GM10248 (cell line): ENCODE results near the gene IL17C.

Source experiments
- CTCF ChIA-PET: fragments of 300-600 bp; sonication (Branson Sonifier 250); formaldehyde crosslinking; extraction: SDS; loops from one replicate; lab custom pipeline; 2021; ENCODE audit warnings: antibody characterized with exemption; lab: Yijun Ruan, JAX
- POLR2A ChIA-PET: fragments of 350-650 bp; sonication (Branson Sonifier 250); formaldehyde crosslinking; extraction: SDS; loops from one replicate; lab custom pipeline; 2020; ENCODE audit warnings: antibody characterized with exemption; lab: Yijun Ruan, JAX
- DNase-seq: peaks from one replicate; pipeline ENCODE4 v3.0.0; 2012; ENCODE audit errors: extremely low spot score
- CTCF ChIP-seq: IDR thresholded peaks from 2 replicates; pipeline ENCODE4 v1.5.1; 2012; ENCODE audit warnings: mild to moderate bottlenecking, low read depth; ENCODE audit errors: extremely low read depth, missing control alignments, control extremely low read depth

The IL17C gene

GRCh38 chr16:88638323-88639230 is at the start of gene IL17C:
TSS of gene IL17C (plus strand) at chr16:88638572. CDS start at chr16:88638642, 70 bp downstream.
- DNase-seq, result no peak
- ChIA-PET CTCF (interaction anchor here (1.2 to 1.8 kb wide), 5 partner anchors 11 to 99 kb away, joined by 3 to 7 read pairs (median 4); no protein-coding TSS in a partner anchor), POLR2A (interaction anchor here (1.6 kb wide), 1 partner anchor 24 kb away, joined by 4 read pairs; the partner anchor contains the start of gene MVD)
- no peak for TF ChIP-seq CTCF

DNA sequence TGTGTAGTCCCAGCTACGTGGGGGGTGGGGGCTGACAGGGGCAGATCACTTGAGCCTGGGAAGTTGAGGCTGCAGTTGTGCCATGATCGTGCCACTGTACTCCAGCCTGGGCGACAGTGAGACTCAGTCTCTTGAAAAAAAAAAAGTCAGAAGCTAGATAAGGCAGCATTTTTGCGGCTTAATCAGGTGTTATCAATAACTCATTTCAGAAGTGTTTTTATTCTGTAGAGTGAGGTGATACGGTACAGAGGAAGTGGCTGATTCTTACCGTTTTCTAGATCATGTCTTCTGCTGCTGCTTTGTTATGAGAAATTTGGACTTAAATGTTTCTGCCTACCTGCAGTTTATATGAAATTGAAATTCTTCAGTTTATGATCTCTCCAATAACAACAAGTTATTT is 49.6 kb upstream of the IL17C start:
- POLR2A ChIA-PET, result interaction anchor here (0.6 kb wide), 1 partner anchor 195 kb away, joined by 3 read pairs; no protein-coding TSS in a partner anchor
- DNase-seq, result no peak
- TF ChIP-seq CTCF, result no peak
- CTCF ChIA-PET, result no interaction called here

GRCh38 chr16:88589441-88589840 is 48.9 kb upstream of the IL17C start:
- ChIA-PET POLR2A (no interaction called here), CTCF (interaction anchor here (0.8 to 1.3 kb wide), 3 partner anchors 19 to 27 kb away, joined by 3 to 4 read pairs (median 3); no protein-coding TSS in a partner anchor)
- no peak for DNase-seq
- TF ChIP-seq CTCF, result no peak

- CTCF ChIA-PET, result interaction anchor here (1.5 kb wide), 1 partner anchor 189 kb away, joined by 4 read pairs; no protein-coding TSS in a partner anchor
- DNase-seq, result peak; percentile 81
- no peak for TF ChIP-seq CTCF
- POLR2A ChIA-PET, result interaction anchor here (0.7 kb wide), 1 partner anchor 17 kb away, joined by 4 read pairs; no protein-coding TSS in a partner anchor
Observed at GRCh38 chr16:88591577-88592021, 46.8 kb upstream of the IL17C start.

- POLR2A ChIA-PET, result interaction anchor here (0.6 kb wide), 1 partner anchor 27 kb away, joined by 4 read pairs; no protein-coding TSS in a partner anchor
- no peak for TF ChIP-seq CTCF
- CTCF ChIA-PET, result interaction anchor here (1.1 to 1.7 kb wide), 4 partner anchors 11 to 40 kb away, joined by 3 to 5 read pairs (median 4); no protein-coding TSS in a partner anchor
- no peak for DNase-seq
Observed at GRCh38 chr16:88593061-88593460, 45.3 kb upstream of the IL17C start.

GRCh38 chr16:88593489-88593888 is 44.9 kb upstream of the IL17C start:
- no peak for DNase-seq
- TF ChIP-seq CTCF, result no peak
- POLR2A ChIA-PET, result no interaction called here
- CTCF ChIA-PET, result interaction anchor here (1.1 to 1.7 kb wide), 5 partner anchors 11 to 71 kb away, joined by 3 to 5 read pairs (median 4); no protein-coding TSS in a partner anchor
